K562 (cell line): ENCODE measurements around the gene LMAN2. TPM values are rescaled to one million over a fixed set of nuclear protein-coding genes. Genes with fewer than 3 reads are reported as not detected.
A peak's percentile ranks its signal among the peaks of the same experiment; 100 is the strongest.

ENCODE experiments used
- ATAC-seq: fragments of 200-7000 bp; cut with Tn5 transposase; 3 replicates; pipeline ENCODE4 v1.9.1; 2020; ENCODE audit warnings: moderate library complexity
- BruUV-seq: library from RNA; stranded (reverse); fragments of 400-500 nt; replicated peaks from 2 replicates; lab custom pipeline; 2021; lab: Mats Ljungman, UMichigan
- CTCF ChIA-PET: fragments of 300-600 bp; formaldehyde crosslinking; extraction: SDS; loops from one replicate; lab custom pipeline; 2021; ENCODE audit warnings: low intra/inter-chr PET ratio; lab: Yijun Ruan, JAX
- POLR2A ChIA-PET: fragments of 300-600, 350-650 bp; sonication (Branson Sonifier 250); formaldehyde crosslinking; extraction: SDS; loops from one replicate; lab custom pipeline; 2021; ENCODE audit warnings: antibody characterized with exemption, inconsistent platforms; lab: Yijun Ruan, JAX
- DNase-seq, 4 experiments: peaks; one replicate each; pipeline versions ENCODE4 v3.0.0 to v3.0.0-alpha.2; 2011 to 2018; ENCODE audit warnings: low spot score in 3 of 4, mixed read lengths in 3 of 4; ENCODE audit errors: extremely low read depth in 1 of 4
- FAIRE-seq: peaks from 2 replicates; lab custom pipeline; 2011; peaks lifted over from hg19 to GRCh38; lab: Jason Lieb, UNC
- H2AFZ ChIP-seq: 2 replicates; pipeline ENCODE4 v1.6.0; 2011; ENCODE audit warnings: low read depth, low read length, control low read depth, inconsistent platforms
- H3K27ac ChIP-seq: fragments of 200-600 bp; 3 replicates; pipeline ENCODE4 v1.8.0; 2011; ENCODE audit warnings: low read depth, mild to moderate bottlenecking, control low read depth, inconsistent platforms, low read length, moderate library complexity, mixed read lengths; ENCODE audit errors: extremely low read depth
- H3K27me3 ChIP-seq, 2 experiments: fragments of 300-600 bp in 1 of 2; 2 replicates in 1 of 2; 3 replicates in 1 of 2; pipeline versions ENCODE4 v1.6.0 to v1.8.0; 2011; ENCODE audit warnings: inconsistent platforms in 2 of 2, low read length in 2 of 2, mild to moderate bottlenecking in 1 of 2, mixed read lengths in 1 of 2, moderate library complexity in 1 of 2; ENCODE audit not compliant: control insufficient read depth in 2 of 2, insufficient read depth in 2 of 2
- H3K36me3 ChIP-seq: fragments of 300-600 bp; 3 replicates; pipeline ENCODE4 v1.8.0; 2011; ENCODE audit warnings: mild to moderate bottlenecking, low read length, inconsistent platforms; ENCODE audit not compliant: control insufficient read depth, insufficient read depth
- H3K4me1 ChIP-seq, 2 experiments: fragments of 200-600 bp in 1 of 2; replicated peaks in 1 of 2; 2 replicates in 1 of 2; 3 replicates in 1 of 2; pipeline versions ENCODE4 v1.5.1 to v1.8.0; 2011; ENCODE audit warnings: inconsistent platforms in 2 of 2, low read length in 2 of 2, mild to moderate bottlenecking in 1 of 2, mixed read lengths in 1 of 2, moderate library complexity in 1 of 2; ENCODE audit not compliant: control insufficient read depth in 2 of 2, insufficient read depth in 2 of 2
- H3K4me2 ChIP-seq: 2 replicates; pipeline ENCODE4 v1.6.1; 2011; ENCODE audit warnings: low read length, control low read depth, inconsistent platforms, mixed read lengths; ENCODE audit not compliant: insufficient read depth
- H3K4me3 ChIP-seq: fragments of 200-600 bp; sonication (generic), shearing (Covaris generic); 2 replicates; pipeline ENCODE4 v1.5.1; 2016; ENCODE audit warnings: control low read depth, inconsistent platforms
- H3K79me2 ChIP-seq: fragments of 200-600 bp; 3 replicates; pipeline ENCODE4 v1.8.0; 2011; ENCODE audit warnings: low read length, inconsistent platforms; ENCODE audit not compliant: control insufficient read depth, insufficient read depth
- H3K9ac ChIP-seq, 2 experiments: 2 replicates each; pipeline versions ENCODE4 v1.6.0 to v1.6.1; 2011; ENCODE audit warnings: low read depth in 2 of 2, low read length in 2 of 2, control low read depth in 1 of 2, inconsistent platforms in 1 of 2, mild to moderate bottlenecking in 1 of 2, mixed read lengths in 1 of 2; ENCODE audit not compliant: insufficient read depth in 1 of 2
- H3K9me1 ChIP-seq: one replicate; pipeline ENCODE4 v1.6.0; 2011; ENCODE audit warnings: inconsistent platforms, mild to moderate bottlenecking, low read length, moderate library complexity; ENCODE audit not compliant: control insufficient read depth, insufficient read depth
- H3K9me3 ChIP-seq: replicated peaks from 2 replicates; pipeline ENCODE4 v1.5.1; 2011; ENCODE audit warnings: low read depth, low read length, inconsistent platforms; ENCODE audit not compliant: control insufficient read depth, insufficient read depth
- H4K20me1 ChIP-seq: replicated peaks from 2 replicates; pipeline ENCODE4 v1.6.1; 2011; ENCODE audit warnings: low read length, inconsistent platforms, mixed read lengths; ENCODE audit not compliant: control insufficient read depth, insufficient read depth
- CLOCK ChIP-seq: fragments of 250-450 bp; sonication (Bioruptor Pico); IDR thresholded peaks from 2 replicates; pipeline ENCODE4 v1.4.0; 2020; ENCODE audit warnings: mild to moderate bottlenecking, moderate library complexity, borderline replicate concordance
- CREB1 ChIP-seq, 2 experiments: sonication (generic) in 1 of 2; formaldehyde crosslinking in 1 of 2; IDR thresholded peaks; 2 replicates each; pipeline versions ENCODE4 v1.6.1 to v1.8.0; 2012 to 2022; ENCODE audit warnings: inconsistent platforms in 1 of 2, mild to moderate bottlenecking in 1 of 2, missing genetic modification reagents in 1 of 2, moderate library complexity in 1 of 2
- ETV1 ChIP-seq: fragments of 450-650 bp; conservative IDR thresholded peaks from 2 replicates; pipeline ENCODE4 v1.6.1; 2016; ENCODE audit warnings: missing genetic modification characterization, control low read depth, low read depth, missing compliant biosample characterization
- FUS ChIP-seq: fragments of 200-400 bp; formaldehyde crosslinking; optimal IDR thresholded peaks from 2 replicates; pipeline ENCODE3; 2017; ENCODE audit warnings: low read depth, low read length
- KAT8 ChIP-seq: fragments of 450-650 bp; IDR thresholded peaks from 2 replicates; pipeline ENCODE4 v1.6.1; 2016; ENCODE audit warnings: low read depth, mild to moderate bottlenecking
- MCM7 ChIP-seq, 2 experiments: fragments of 450-650 bp; IDR thresholded peaks; 2 replicates each; pipeline ENCODE4 v1.6.1; 2016 to 2018
- NEUROD1 ChIP-seq: fragments of 150-350 bp; IDR thresholded peaks from 2 replicates; pipeline ENCODE4 v1.6.1; 2014; ENCODE audit warnings: borderline replicate concordance, low read length, low read depth; ENCODE audit not compliant: partially characterized antibody
- PHF8 ChIP-seq: fragments of 200-600 bp; sonication (generic); IDR thresholded peaks from 2 replicates; pipeline ENCODE4 v1.6.1; 2012; ENCODE audit warnings: mixed run types, mild to moderate bottlenecking, inconsistent platforms, low read length, moderate library complexity, borderline replicate concordance
- POLR2G ChIP-seq: fragments of 200-400 bp; formaldehyde crosslinking; IDR thresholded peaks from 2 replicates; pipeline ENCODE4 v1.6.1; 2017; ENCODE audit warnings: low read depth, mild to moderate bottlenecking, antibody characterized with exemption, low read length, moderate library complexity
- PURB ChIP-seq: sonication (generic); formaldehyde crosslinking; IDR thresholded peaks from 2 replicates; pipeline ENCODE4 v1.9.0; 2021; ENCODE audit warnings: low read depth, mild to moderate bottlenecking, missing genetic modification reagents
- RBFOX2 ChIP-seq: fragments of 200-400 bp; formaldehyde crosslinking; IDR thresholded peaks from 2 replicates; pipeline ENCODE4 v1.6.1; 2017; ENCODE audit warnings: low read depth, mild to moderate bottlenecking, low read length, moderate library complexity
- SMARCA4 ChIP-seq: fragments of 450-650 bp; IDR thresholded peaks from 2 replicates; pipeline ENCODE4 v1.6.1; 2016
- SMARCE1 ChIP-seq: fragments of 450-650 bp; IDR thresholded peaks from 2 replicates; pipeline ENCODE4 v1.7.1; 2016; ENCODE audit warnings: mild to moderate bottlenecking
- TFAM ChIP-seq: fragments of 250-450 bp; sonication (Bioruptor Pico); conservative IDR thresholded peaks from 2 replicates; pipeline ENCODE4 v1.5.0; 2021; ENCODE audit warnings: mild to moderate bottlenecking, moderate library complexity
- YBX1 ChIP-seq: fragments of 450-650 bp; IDR thresholded peaks from 2 replicates; pipeline ENCODE4 v1.7.1; 2016; ENCODE audit warnings: mild to moderate bottlenecking
- ZBTB7A ChIP-seq: IDR thresholded peaks from 2 replicates; pipeline ENCODE4 v1.6.1; 2011; ENCODE audit warnings: low read depth, mild to moderate bottlenecking, low read length, moderate library complexity, borderline replicate concordance; ENCODE audit not compliant: control insufficient read depth
- ZNF695 ChIP-seq: fragments of 450-650 bp; formaldehyde crosslinking; IDR thresholded peaks from 2 replicates; pipeline ENCODE4 v1.4.0; 2020; ENCODE audit warnings: mild to moderate bottlenecking, moderate library complexity
- WGBS: fragments of 100-300 bp; shearing (Covaris generic); methylation state at CpG from one replicate; pipeline ENCODE4 v1.1.6; 2016; ENCODE audit warnings: low coverage, mixed read lengths; ENCODE audit not compliant: insufficient coverage; ENCODE audit errors: missing lambda C conversion rate; 5-methylcytosine and 5-hydroxymethylcytosine counted together
- in situ Hi-C: fragments of 300-500 bp; cut with MboI; formaldehyde crosslinking; loops from 4 replicates; pipeline ENCODE4 v1.15.0; 2018; ENCODE audit warnings: inconsistent platforms, mixed read lengths
- intact Hi-C: fragments of 100-400 bp; cut with micrococcal nuclease; formaldehyde crosslinking; loops from 2 replicates; pipeline ENCODE4 v1.14.2; 2022
- polyA plus RNA-seq, 8 experiments: library from polyadenylated mRNA; depleted of rRNA in 4 of 8; stranded (reverse) in 5 of 8; unstranded in 3 of 8; fragments of >200 nt; fragmentation: Nextera tagmentation in 2 of 8; fragmentation: Illumina TruSeq in 1 of 8; extraction: Ambion mirVana in 2 of 8; extraction: Trizol in 1 of 8; gene quantifications; 2 replicates each; pipeline versions ENCODE4 v1.2.1 to v1.2.3, GENCODE V29; 2011 to 2014; ENCODE audit warnings: inconsistent platforms in 1 of 8, missing spikeins in 1 of 8
- total RNA-seq, 7 experiments: library from RNA; depleted of rRNA in 6 of 7; stranded (reverse); fragments of >200 nt in 6 of 7; fragmentation: Illumina TruSeq in 2 of 7; extraction: Trizol in 2 of 7; gene quantifications; 2 replicates each; pipeline versions ENCODE4 v1.2.1 to v1.2.3, GENCODE V29; 2011 to 2021; ENCODE audit warnings: low replicate concordance in 1 of 7

The LMAN2 gene
- total and polyA plus RNA-seq, 9 of the 15 experiments (the other 6 are each of a cell fraction or from before 2014, with no cell fraction given), result 2.7 to 254 (median 136) TPM

- peak; percentile 53 for TF ChIP-seq POLR2G
- TF ChIP-seq PHF8, result peak; percentile 38; the same call in 1 of the 2 replicates
- no peak for TF ChIP-seq ZBTB7A
- TF ChIP-seq RBFOX2, result peak; percentile 11; the same call in 1 of the 2 replicates
- TF ChIP-seq NEUROD1, result no peak
- no peak for TF ChIP-seq ZNF695 (CRISPR knock-in tag)
- no peak for TF ChIP-seq ETV1 (tag)
- TF ChIP-seq, all 486 proteins: peak for 8
Observed at GRCh38 chr5:177371120-177372033, 19.9 kb upstream of the LMAN2 start (continued).

GRCh38 chr5:177370488-177371119, 19.1 kb upstream of the LMAN2 start:
- peaks cover 4% of the 10 kb centered on the region for H3K9me1 ChIP-seq
- ChIA-PET POLR2A (interaction anchor here (0.6 to 1.7 kb wide), 9 partner anchors 8 to 1191 kb away, joined by 3 to 11 read pairs (median 4); no protein-coding TSS in a partner anchor), CTCF (interaction anchor here (0.6 to 1.2 kb wide), 3 partner anchors 52 to 84 kb away, joined by 3 to 8 read pairs (median 3); no protein-coding TSS in a partner anchor)
- no peaks in the 10 kb centered on the region for H4K20me1 ChIP-seq
- H2AFZ ChIP-seq, result no peak overlapping the region
- peak; percentile 89 to 97 (median 92) for DNase-seq
- H3K4me1 ChIP-seq, result peaks cover 46 to 63% of the 10 kb centered on the region in 2 experiments
- H3K4me2 ChIP-seq, result peak overlapping the region; percentile 85
- peak overlapping the region; percentile 32; the same call in 2 of the 3 replicates for H3K27ac ChIP-seq
- H3K27me3 ChIP-seq, result no peaks in the 10 kb centered on the region
- WGBS, result 3% methylated on average over 24 of the region's 42 CpGs
- intact Hi-C loops (loop anchor here (1.0 kb wide), 2 partner anchors 20 to 52 kb away; no protein-coding TSS in a partner anchor), in situ Hi-C loops (no loop called here)
- H3K36me3 ChIP-seq, result peaks cover 47% of the 10 kb centered on the region; the same call in 2 of the 3 replicates
- peak overlapping the region in 1 of 2 experiments; percentile 91; a peak in 2 of 4 replicates for H3K9ac ChIP-seq
- H3K4me3 ChIP-seq, result peak overlapping the region; percentile 45
- H3K9me3 ChIP-seq, result no peaks in the 10 kb centered on the region
- no TSS peak for BruUV-seq
- ATAC-seq, result peak; percentile 83
- peaks cover 24% of the 10 kb centered on the region for H3K79me2 ChIP-seq
- peak; percentile 94 for FAIRE-seq
- no peak for TF ChIP-seq TFAM (CRISPR knock-in tag)
- TF ChIP-seq KAT8, result no peak
- TF ChIP-seq CLOCK, result no peak
- no peak for TF ChIP-seq MCM7 (IDR thresholded peaks at IDR 0.05)
- TF ChIP-seq PURB (CRISPR knock-in tag), result no peak
- TF ChIP-seq SMARCE1, result no peak
- TF ChIP-seq YBX1, result no peak
- TF ChIP-seq SMARCA4, result no peak
- no peak for TF ChIP-seq FUS
- peak; percentile 57; the same call in 1 of the 2 replicates for TF ChIP-seq CREB1 (IDR thresholded peaks at IDR 0.05)
- peak; percentile 28; the same call in 1 of the 2 replicates for TF ChIP-seq CREB1 (CRISPR knock-in tag; IDR thresholded peaks at IDR 0.05)
